ENCODE data around the gene AGK. TPM values are rescaled to one million over a fixed set of nuclear protein-coding genes. Genes with fewer than 3 reads are reported as not detected.

Gene AGK
- total RNA-seq, 1 experiment from 2014 or later, result 38.2 TPM

GRCh38 chr7:141651417-141651816 lies 100.2 kb downstream of the AGK start:
- DNase-seq (no peak), ATAC-seq (no peak)
- no peak overlapping the region for H3K9ac ChIP-seq (ENCODE audit: low read length)
- ChIA-PET POLR2A (ENCODE audit: unreplicated experiment) (no interaction called here), CTCF (interaction anchor here (0.6 to 1.0 kb wide), 2 partner anchors 9 to 12 kb away, joined by 3 read pairs; no protein-coding TSS in a partner anchor)
- no peaks in the 10 kb centered on the region for H3F3A ChIP-seq (ENCODE audit: low read length, unreplicated experiment)
- H2AFZ ChIP-seq (ENCODE audit: low read length), result no peak overlapping the region
- no peaks in the 10 kb centered on the region for H3K9me3 ChIP-seq (ENCODE audit: low read length)
- H3K4me2 ChIP-seq (ENCODE audit: low read length), result no peak overlapping the region
- TF ChIP-seq, protein P1, sequence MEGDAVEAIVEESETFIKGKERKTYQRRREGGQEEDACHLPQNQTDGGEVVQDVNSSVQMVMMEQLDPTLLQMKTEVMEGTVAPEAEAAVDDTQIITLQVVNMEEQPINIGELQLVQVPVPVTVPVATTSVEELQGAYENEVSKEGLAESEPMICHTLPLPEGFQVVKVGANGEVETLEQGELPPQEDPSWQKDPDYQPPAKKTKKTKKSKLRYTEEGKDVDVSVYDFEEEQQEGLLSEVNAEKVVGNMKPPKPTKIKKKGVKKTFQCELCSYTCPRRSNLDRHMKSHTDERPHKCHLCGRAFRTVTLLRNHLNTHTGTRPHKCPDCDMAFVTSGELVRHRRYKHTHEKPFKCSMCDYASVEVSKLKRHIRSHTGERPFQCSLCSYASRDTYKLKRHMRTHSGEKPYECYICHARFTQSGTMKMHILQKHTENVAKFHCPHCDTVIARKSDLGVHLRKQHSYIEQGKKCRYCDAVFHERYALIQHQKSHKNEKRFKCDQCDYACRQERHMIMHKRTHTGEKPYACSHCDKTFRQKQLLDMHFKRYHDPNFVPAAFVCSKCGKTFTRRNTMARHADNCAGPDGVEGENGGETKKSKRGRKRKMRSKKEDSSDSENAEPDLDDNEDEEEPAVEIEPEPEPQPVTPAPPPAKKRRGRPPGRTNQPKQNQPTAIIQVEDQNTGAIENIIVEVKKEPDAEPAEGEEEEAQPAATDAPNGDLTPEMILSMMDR (conservative IDR thresholded peaks at IDR 0.05; ENCODE audit: low read depth, low read length), result no peak
- no peak for TF ChIP-seq EZH2 (IDR thresholded peaks at IDR 0.05; ENCODE audit: low read length, unreplicated experiment)
- no peaks in the 10 kb centered on the region for H3K4me1 ChIP-seq (ENCODE audit: insufficient read depth, low read length)
- intact Hi-C loops (cut with micrococcal nuclease), result loop anchor here (2.0 to 5.0 kb wide), 5 partner anchors 46 to 634 kb away; partner anchors contain the start of gene AGK
- H3K27me3 ChIP-seq (ENCODE audit: low read length), result no peaks in the 10 kb centered on the region
- H3K36me3 ChIP-seq (ENCODE audit: low read depth, low read length), result peaks cover 18% of the 10 kb centered on the region
- H3K4me3 ChIP-seq (ENCODE audit: low read length), result no peak overlapping the region
- no peaks in the 10 kb centered on the region for H4K20me1 ChIP-seq (ENCODE audit: low read length)
- H3K79me2 ChIP-seq (ENCODE audit: low read length), result no peaks in the 10 kb centered on the region
- H3K27ac ChIP-seq (ENCODE audit: low read length), result no peak overlapping the region
- BruUV-seq (replicated peaks), result no TSS peak
- H3K9me2 ChIP-seq (replicated peaks; ENCODE audit: low read length), result no peaks in the 10 kb centered on the region

- H3K4me2 ChIP-seq (ENCODE audit: low read length), result no peak overlapping the region
These were observed 101.5 kb downstream of the AGK start for GRCh38 chr7:141652691-141653090.

GRCh38 chr7:141654551-141654950 lies 103.3 kb downstream of the AGK start:
- Histone ChIP-seq H3K4me1 (ENCODE audit: insufficient read depth, low read length) (no peaks in the 10 kb centered on the region), H3K79me2 (ENCODE audit: low read length) (no peaks in the 10 kb centered on the region), H3K9me2 (replicated peaks; ENCODE audit: low read length) (no peaks in the 10 kb centered on the region), H4K20me1 (ENCODE audit: low read length) (no peaks in the 10 kb centered on the region), H3F3A (ENCODE audit: low read length, unreplicated experiment) (no peaks in the 10 kb centered on the region), H3K9me3 (ENCODE audit: low read length) (no peaks in the 10 kb centered on the region), H3K36me3 (ENCODE audit: low read depth, low read length) (peaks cover 25% of the 10 kb centered on the region), H3K27ac (ENCODE audit: low read length) (no peak overlapping the region), H3K4me3 (ENCODE audit: low read length) (no peak overlapping the region), H3K9ac (ENCODE audit: low read length) (no peak overlapping the region), H2AFZ (ENCODE audit: low read length) (no peak overlapping the region), H3K27me3 (ENCODE audit: low read length) (no peaks in the 10 kb centered on the region), H3K4me2 (ENCODE audit: low read length) (no peak overlapping the region)
- intact Hi-C loops (cut with micrococcal nuclease), result loop anchor here (1.0 to 5.0 kb wide), 7 partner anchors 43 to 637 kb away; partner anchors contain the start of genes AGK and SSBP1
- no TSS peak for BruUV-seq (replicated peaks)
- ChIA-PET CTCF (interaction anchor here (0.5 to 1.6 kb wide), 11 partner anchors 9 to 321 kb away, joined by 3 to 39 read pairs (median 6); partner anchors contain the start of gene SSBP1), POLR2A (ENCODE audit: unreplicated experiment) (no interaction called here)
- DNase-seq, result peak; percentile 74
- ATAC-seq, result peak; percentile 82
- TF ChIP-seq EZH2phosphoT487 (IDR thresholded peaks at IDR 0.05; ENCODE audit: borderline replicate concordance, low read length), result no peak
- TF ChIP-seq, protein P1 (conservative IDR thresholded peaks at IDR 0.05; ENCODE audit: low read depth, low read length), result peak; percentile 88

More at GRCh38 chr7:141652691-141653090, 101.5 kb downstream of the AGK start:
- ChIA-PET CTCF (interaction anchor here (0.6 to 1.0 kb wide), 2 partner anchors 10 to 85 kb away, joined by 3 read pairs; partner anchors contain the start of gene SSBP1), POLR2A (ENCODE audit: unreplicated experiment) (no interaction called here)
- intact Hi-C loops (cut with micrococcal nuclease), result loop anchor here (1.0 to 5.0 kb wide), 5 partner anchors 45 to 635 kb away; partner anchors contain the start of gene AGK
- Histone ChIP-seq H3K9ac (ENCODE audit: low read length) (no peak overlapping the region), H3K9me2 (replicated peaks; ENCODE audit: low read length) (no peaks in the 10 kb centered on the region), H3K27me3 (ENCODE audit: low read length) (no peaks in the 10 kb centered on the region), H4K20me1 (ENCODE audit: low read length) (no peaks in the 10 kb centered on the region), H3K27ac (ENCODE audit: low read length) (no peak overlapping the region), H3K36me3 (ENCODE audit: low read depth, low read length) (peaks cover 21% of the 10 kb centered on the region), H2AFZ (ENCODE audit: low read length) (no peak overlapping the region), H3F3A (ENCODE audit: low read length, unreplicated experiment) (no peaks in the 10 kb centered on the region), H3K79me2 (ENCODE audit: low read length) (no peaks in the 10 kb centered on the region), H3K4me1 (ENCODE audit: insufficient read depth, low read length) (no peaks in the 10 kb centered on the region), H3K4me3 (ENCODE audit: low read length) (no peak overlapping the region), H3K9me3 (ENCODE audit: low read length) (no peaks in the 10 kb centered on the region)
- DNase-seq (no peak), ATAC-seq (no peak)
- no peak for TF ChIP-seq EZH2phosphoT487 (IDR thresholded peaks at IDR 0.05; ENCODE audit: borderline replicate concordance, low read length)
- TF ChIP-seq EZH2 (IDR thresholded peaks at IDR 0.05; ENCODE audit: low read length, unreplicated experiment), result no peak
- TF ChIP-seq, protein P1 (conservative IDR thresholded peaks at IDR 0.05; ENCODE audit: low read depth, low read length), result no peak
- BruUV-seq (replicated peaks), result no TSS peak
